Left lung (tissue), 10 donors: ENCODE results near the gene RAB27A. TPM values are rescaled to one million over a fixed set of nuclear protein-coding genes. Genes with fewer than 3 reads are reported as not detected.
A peak's percentile ranks its signal among the peaks of the same experiment; 100 is the strongest.

Experiments used
- ATAC-seq: fragments of 200-7000 bp; cut with Tn5 transposase; one replicate; pipeline ENCODE4 v1.9.1; 2020; ENCODE audit warnings: moderate library complexity
- DNase-seq, 4 donors: peaks; one replicate each; pipeline ENCODE4 v3.0.0-alpha.2; 2013 to 2020
- H3K27ac ChIP-seq, 2 donors: fragments of 200-600 bp; sonication (generic) in 1 of 2; one replicate each; pipeline versions ENCODE4 v1.5.0 to v1.8.0; 2020 to 2021
- H3K27me3 ChIP-seq, 2 donors: fragments of 200-600 bp; sonication (generic) in 1 of 2; one replicate each; pipeline versions ENCODE4 v1.5.0 to v1.8.0; 2020 to 2021
- H3K36me3 ChIP-seq, 2 donors: fragments of 200-600 bp; sonication (generic) in 1 of 2; one replicate each; pipeline versions ENCODE4 v1.5.0 to v1.8.0; 2020 to 2021
- H3K4me1 ChIP-seq, 2 donors: fragments of 200-600 bp; one replicate each; pipeline ENCODE4 v1.8.0; 2021
- H3K4me3 ChIP-seq, 2 donors: fragments of 200-600 bp; sonication (generic) in 1 of 2; one replicate each; pipeline versions ENCODE4 v1.5.0 to v1.8.0; 2020 to 2021; ENCODE audit warnings: mild to moderate bottlenecking in 1 of 2
- H3K9me3 ChIP-seq, 2 donors: fragments of 200-600 bp; sonication (generic) in 1 of 2; one replicate each; pipeline versions ENCODE4 v1.5.0 to v1.8.0; 2020 to 2021
- intact Hi-C, 2 donors: fragments of 100-400 bp; cut with DNase I; formaldehyde crosslinking; loops; one replicate each; pipeline versions ENCODE4 v1.11.2 to v1.14.2; 2022
- polyA plus RNA-seq, 6 donors: library from polyadenylated mRNA; unstranded; fragments of 120-200 nt; gene quantifications; one replicate each; pipeline ENCODE4 v1.2.1, GENCODE V29; 2013; ENCODE audit not compliant: insufficient read length in 6 of 6
- total RNA-seq, 2 donors: library from RNA; stranded (reverse); fragmentation: NEBNext Ultra II Directional; extraction: Animal tissue kit (Norgen Biotek cat#: 25700); gene quantifications; one replicate each; pipeline ENCODE4 v1.2.1, GENCODE V29; 2021
- TF ChIP-seq, protein P1 (sequence below), 2 donors: fragments of 200-600 bp; sonication (generic) in 1 of 2; IDR thresholded peaks; one replicate each; pipeline versions ENCODE4 v1.5.0 to v1.8.0; 2021; ENCODE audit warnings: antibody characterized with exemption in 2 of 2
- donor health status: DM: no; HTN: yes; CAD: no.
- donor health status: DM: no; HTN: no; CAD: no.

RAB27A gene
- total and polyA plus RNA-seq, 8 donors = 29.6 to 85.7 (median 40.9) TPM

DNA sequence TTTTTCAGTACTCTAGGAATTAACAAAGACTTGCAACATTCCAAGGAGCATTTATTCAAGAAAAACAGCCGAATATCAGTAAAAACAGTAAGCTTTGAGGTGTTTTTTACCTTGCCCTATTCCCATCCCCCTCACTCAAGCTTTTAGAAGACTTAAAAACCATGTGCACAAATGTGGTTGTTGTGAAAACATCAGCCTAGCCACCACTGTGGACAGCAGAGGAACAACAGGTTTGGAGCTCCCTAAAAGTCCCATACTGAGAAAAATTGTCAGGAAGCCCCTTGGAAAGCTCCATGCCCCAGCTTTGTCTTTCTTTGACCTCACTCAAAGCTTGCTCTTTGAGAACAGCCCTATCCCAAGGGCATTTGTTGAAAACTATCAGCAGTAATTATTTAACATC lies 58.2 kb downstream of the RAB27A start:
- H3K36me3 ChIP-seq = peaks cover 0 to 56% of the 10 kb centered on the region in 2 donors
- H3K9me3 ChIP-seq = no peaks in the 10 kb centered on the region
- ATAC-seq (no peak), DNase-seq (no peak)
- TF ChIP-seq, protein P1, sequence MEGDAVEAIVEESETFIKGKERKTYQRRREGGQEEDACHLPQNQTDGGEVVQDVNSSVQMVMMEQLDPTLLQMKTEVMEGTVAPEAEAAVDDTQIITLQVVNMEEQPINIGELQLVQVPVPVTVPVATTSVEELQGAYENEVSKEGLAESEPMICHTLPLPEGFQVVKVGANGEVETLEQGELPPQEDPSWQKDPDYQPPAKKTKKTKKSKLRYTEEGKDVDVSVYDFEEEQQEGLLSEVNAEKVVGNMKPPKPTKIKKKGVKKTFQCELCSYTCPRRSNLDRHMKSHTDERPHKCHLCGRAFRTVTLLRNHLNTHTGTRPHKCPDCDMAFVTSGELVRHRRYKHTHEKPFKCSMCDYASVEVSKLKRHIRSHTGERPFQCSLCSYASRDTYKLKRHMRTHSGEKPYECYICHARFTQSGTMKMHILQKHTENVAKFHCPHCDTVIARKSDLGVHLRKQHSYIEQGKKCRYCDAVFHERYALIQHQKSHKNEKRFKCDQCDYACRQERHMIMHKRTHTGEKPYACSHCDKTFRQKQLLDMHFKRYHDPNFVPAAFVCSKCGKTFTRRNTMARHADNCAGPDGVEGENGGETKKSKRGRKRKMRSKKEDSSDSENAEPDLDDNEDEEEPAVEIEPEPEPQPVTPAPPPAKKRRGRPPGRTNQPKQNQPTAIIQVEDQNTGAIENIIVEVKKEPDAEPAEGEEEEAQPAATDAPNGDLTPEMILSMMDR (IDR thresholded peaks at IDR 0.05) = no peak
- intact Hi-C loops = no loop called here
- no peak overlapping the region for H3K4me3 ChIP-seq
- H3K27ac ChIP-seq = peak overlapping the region in 1 of 2 donors; percentile 40
- no peaks in the 10 kb centered on the region for H3K27me3 ChIP-seq
- H3K4me1 ChIP-seq = peaks cover 0 to 8% of the 10 kb centered on the region in 2 donors

DNA sequence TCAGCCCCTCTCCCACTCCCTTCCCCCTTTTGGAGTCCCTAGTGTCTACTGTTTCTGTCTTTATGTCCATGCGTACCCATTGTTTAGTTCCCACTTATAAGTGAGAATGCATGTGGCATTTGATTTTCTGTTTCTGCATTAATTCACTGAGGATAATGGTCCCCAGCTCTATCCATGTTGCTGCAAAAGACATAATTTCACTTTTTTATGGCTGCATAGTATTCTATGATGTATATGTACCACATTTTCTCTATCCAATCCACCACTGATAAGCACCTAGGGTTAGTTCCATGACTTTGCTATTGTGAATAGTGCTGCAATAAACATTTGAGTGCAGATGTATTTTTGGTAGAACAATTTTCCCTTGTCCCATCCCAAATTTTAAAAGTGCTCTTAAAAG lies 58.7 kb downstream of the RAB27A start:
- TF ChIP-seq, protein P1 (IDR thresholded peaks at IDR 0.05) = no peak
- Histone ChIP-seq H3K4me1 (peaks cover 0 to 11% of the 10 kb centered on the region in 2 donors), H3K27ac (peak overlapping the region in 1 of 2 donors; percentile 40), H3K9me3 (no peaks in the 10 kb centered on the region), H3K36me3 (peaks cover 0 to 61% of the 10 kb centered on the region in 2 donors), H3K27me3 (no peaks in the 10 kb centered on the region), H3K4me3 (no peak overlapping the region)
- DNase-seq = no peak
- ATAC-seq = no peak
- intact Hi-C loops = no loop called here

DNA sequence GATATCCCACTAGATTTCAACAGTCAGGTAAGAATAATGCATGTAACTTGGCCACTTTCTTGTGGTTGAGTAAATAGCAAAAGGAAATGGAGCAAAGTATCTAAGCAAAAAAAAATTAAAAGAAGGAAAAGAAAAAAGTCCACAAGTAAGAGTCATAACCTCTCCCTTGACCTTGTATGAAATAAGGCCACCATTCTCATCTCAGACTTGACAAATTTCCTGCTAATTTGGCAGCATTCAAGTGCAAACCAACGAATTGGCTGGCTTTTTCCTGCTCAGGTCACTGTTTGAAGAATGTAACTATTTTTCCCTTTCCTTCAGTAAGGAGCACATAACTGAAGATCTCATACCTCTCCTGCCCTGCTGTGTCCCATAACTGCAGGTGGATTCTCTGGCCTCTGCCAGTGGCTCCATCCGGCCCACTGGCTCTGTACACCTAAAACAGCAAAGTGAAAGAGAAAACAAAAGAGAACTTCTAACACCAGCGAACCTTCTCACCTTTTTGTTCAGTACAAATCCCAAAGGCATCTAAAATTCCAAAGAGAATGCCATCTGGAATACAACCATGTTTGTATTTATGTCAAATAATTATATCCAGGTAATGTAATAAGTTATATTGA lies 59.5 kb downstream of the RAB27A start:
- TF ChIP-seq, protein P1 (IDR thresholded peaks at IDR 0.05) = no peak

DNA sequence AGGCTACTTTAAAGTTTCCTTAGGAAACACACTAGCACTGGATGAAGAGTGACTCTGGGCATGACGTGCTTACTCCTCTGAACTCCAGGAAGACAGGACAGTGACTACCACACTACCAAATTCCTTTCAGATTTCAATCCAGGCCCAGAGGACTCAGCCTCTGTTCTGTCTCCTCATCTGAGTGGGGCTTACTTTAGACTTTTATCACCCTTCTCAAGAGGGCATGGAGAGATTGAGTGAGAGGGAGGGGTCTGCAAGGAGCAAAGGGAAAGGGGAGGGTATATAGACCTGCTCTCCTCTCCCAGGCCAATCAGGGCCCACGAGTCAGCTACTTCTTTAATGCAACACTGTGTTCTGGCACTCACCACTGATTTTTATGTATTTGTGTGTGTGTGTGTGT lies 63.5 kb downstream of the RAB27A start:
- DNase-seq (no peak), ATAC-seq (no peak)
- no peaks in the 10 kb centered on the region for H3K9me3 ChIP-seq
- intact Hi-C loops = no loop called here
- no peak overlapping the region for H3K4me3 ChIP-seq
- H3K36me3 ChIP-seq = peaks cover 0 to 46% of the 10 kb centered on the region in 2 donors
- TF ChIP-seq, protein P1 (IDR thresholded peaks at IDR 0.05) = no peak
- peak overlapping the region in 1 of 2 donors; percentile 93 for H3K27ac ChIP-seq
- H3K27me3 ChIP-seq = no peaks in the 10 kb centered on the region
- H3K4me1 ChIP-seq = peaks cover 10 to 54% of the 10 kb centered on the region in 2 donors

More for the DNA sequence above, 59.5 kb downstream of the RAB27A start:
- Histone ChIP-seq H3K27ac (peak overlapping the region in 1 of 2 donors; percentile 53), H3K36me3 (peaks cover 0 to 68% of the 10 kb centered on the region in 2 donors), H3K27me3 (no peaks in the 10 kb centered on the region), H3K4me1 (peaks cover 3 to 19% of the 10 kb centered on the region in 2 donors), H3K4me3 (no peak overlapping the region), H3K9me3 (no peaks in the 10 kb centered on the region)
- ATAC-seq = peak; percentile 43
- DNase-seq = no peak
- intact Hi-C loops = no loop called here

DNA sequence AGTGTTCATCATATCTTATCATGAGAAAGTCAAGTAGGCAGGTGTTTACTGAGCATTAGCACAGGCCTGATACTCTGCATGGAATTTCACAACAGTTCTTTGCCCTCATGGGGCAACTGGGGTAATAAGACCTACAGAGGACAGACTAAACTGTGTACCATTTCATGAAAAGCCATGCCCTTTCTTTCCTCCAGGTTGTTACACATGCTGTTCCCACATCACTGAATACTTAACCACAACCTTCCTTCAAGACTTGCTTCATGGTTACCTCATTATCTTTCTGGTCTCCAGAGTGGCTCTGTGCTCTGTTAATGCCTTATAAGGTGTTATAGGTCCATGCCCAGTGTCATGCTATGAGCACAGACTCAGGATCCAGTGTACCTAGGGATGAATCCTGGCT lies 64.7 kb downstream of the RAB27A start:
- no peak overlapping the region for H3K4me3 ChIP-seq
- intact Hi-C loops = no loop called here
- H3K27me3 ChIP-seq = no peaks in the 10 kb centered on the region
- no peaks in the 10 kb centered on the region for H3K9me3 ChIP-seq
- peaks cover 0 to 41% of the 10 kb centered on the region in 2 donors for H3K36me3 ChIP-seq
- peaks cover 19 to 61% of the 10 kb centered on the region in 2 donors for H3K4me1 ChIP-seq
- TF ChIP-seq, protein P1 (IDR thresholded peaks at IDR 0.05) = no peak
- H3K27ac ChIP-seq = peak overlapping the region; percentile 47 to 93
- peak; percentile 29 for ATAC-seq
- no peak for DNase-seq
